Endothelial cell (in vitro differentiated cells): Measurements from ENCODE around the gene MAPKBP1. TPM values are rescaled to one million over a fixed set of nuclear protein-coding genes. Genes with fewer than 3 reads are reported as not detected.

ENCODE experiments used
- DNase-seq: peaks from one replicate; pipeline ENCODE4 v3.0.0; 2021; ENCODE audit warnings: low spot score
- H3K27ac Mint-ChIP-seq: one replicate; pipeline ENCODE4 v1.8.0; 2021; ENCODE audit warnings: mixed read lengths, inconsistent platforms; ENCODE audit not compliant: unreplicated experiment
- H3K27me3 Mint-ChIP-seq: one replicate; pipeline ENCODE4 v1.8.0; 2021; ENCODE audit warnings: mild to moderate bottlenecking, moderate library complexity, mixed read lengths, inconsistent platforms; ENCODE audit not compliant: unreplicated experiment
- H3K36me3 Mint-ChIP-seq: one replicate; pipeline ENCODE4 v1.8.0; 2021; ENCODE audit warnings: mild to moderate bottlenecking, low read depth, mixed read lengths, inconsistent platforms; ENCODE audit not compliant: unreplicated experiment
- H3K4me1 Mint-ChIP-seq: one replicate; pipeline ENCODE4 v1.8.0; 2021; ENCODE audit warnings: mild to moderate bottlenecking, mixed read lengths, inconsistent platforms; ENCODE audit not compliant: unreplicated experiment
- H3K4me3 Mint-ChIP-seq: one replicate; pipeline ENCODE4 v1.8.0; 2021; ENCODE audit warnings: mild to moderate bottlenecking, mixed read lengths, inconsistent platforms; ENCODE audit not compliant: unreplicated experiment
- H3K9me3 Mint-ChIP-seq: one replicate; pipeline ENCODE4 v1.8.0; 2021; ENCODE audit warnings: mixed read lengths, inconsistent platforms; ENCODE audit not compliant: unreplicated experiment
- total RNA-seq: library from RNA; stranded (reverse); fragmentation: NEBNext Ultra II Directional; extraction: Animal tissue kit (Norgen Biotek cat#: 25700); gene quantifications from one replicate; pipeline ENCODE4 v1.2.1, GENCODE V29; 2021; ENCODE audit not compliant: unreplicated experiment
- TF ChIP-seq, protein P1 (sequence below): fragments of 200-600 bp; sonication (generic); IDR thresholded peaks from one replicate; pipeline ENCODE4 v1.5.0; 2021; ENCODE audit warnings: antibody characterized with exemption; ENCODE audit not compliant: unreplicated experiment

MAPKBP1 gene
- total RNA-seq, 1 donor from 2014 or later, result 36.2 TPM

DNA sequence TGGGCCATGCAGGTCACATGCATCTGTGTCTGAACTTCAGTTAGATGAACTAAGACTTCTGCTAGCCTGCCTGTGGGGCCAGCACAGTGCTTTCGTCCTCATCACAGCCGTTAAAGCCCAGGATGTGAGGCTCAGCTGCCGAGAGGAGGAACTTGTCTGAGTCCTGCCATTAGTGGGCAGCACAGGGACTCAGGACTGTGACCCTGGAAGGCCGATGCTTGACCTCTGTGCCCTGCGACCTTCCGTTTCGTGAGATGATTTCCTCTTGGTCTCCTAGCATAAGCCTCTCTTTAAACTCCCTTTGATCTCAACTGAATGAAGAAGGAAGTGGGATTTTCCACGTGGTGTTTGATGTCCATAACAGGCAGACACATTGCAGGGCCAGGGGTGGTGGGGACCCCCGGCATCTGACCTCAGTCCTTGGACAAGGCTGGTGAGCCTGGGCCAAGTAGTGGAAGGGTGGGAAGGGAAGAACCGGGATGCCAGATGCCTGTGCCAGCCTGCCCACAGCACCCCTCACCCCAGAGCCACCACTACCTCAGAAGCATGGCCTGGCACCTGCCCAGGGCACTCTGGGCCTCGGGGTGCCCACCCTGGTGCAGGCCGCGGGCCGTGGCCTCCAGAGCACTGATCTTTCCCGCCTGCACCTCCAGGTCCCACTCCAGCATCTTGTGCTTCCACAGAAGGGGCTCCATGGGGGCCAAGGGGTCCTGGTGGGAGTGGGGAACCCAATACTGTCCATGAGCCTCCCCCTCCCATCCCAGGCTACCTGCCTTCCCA is 86.0 kb downstream of the MAPKBP1 start:
- H3K4me3 Mint-ChIP-seq, result no peak overlapping the region
- no peak for DNase-seq
- no peaks in the 10 kb centered on the region for H3K9me3 Mint-ChIP-seq
- no peaks in the 10 kb centered on the region for H3K4me1 Mint-ChIP-seq
- TF ChIP-seq, protein P1, sequence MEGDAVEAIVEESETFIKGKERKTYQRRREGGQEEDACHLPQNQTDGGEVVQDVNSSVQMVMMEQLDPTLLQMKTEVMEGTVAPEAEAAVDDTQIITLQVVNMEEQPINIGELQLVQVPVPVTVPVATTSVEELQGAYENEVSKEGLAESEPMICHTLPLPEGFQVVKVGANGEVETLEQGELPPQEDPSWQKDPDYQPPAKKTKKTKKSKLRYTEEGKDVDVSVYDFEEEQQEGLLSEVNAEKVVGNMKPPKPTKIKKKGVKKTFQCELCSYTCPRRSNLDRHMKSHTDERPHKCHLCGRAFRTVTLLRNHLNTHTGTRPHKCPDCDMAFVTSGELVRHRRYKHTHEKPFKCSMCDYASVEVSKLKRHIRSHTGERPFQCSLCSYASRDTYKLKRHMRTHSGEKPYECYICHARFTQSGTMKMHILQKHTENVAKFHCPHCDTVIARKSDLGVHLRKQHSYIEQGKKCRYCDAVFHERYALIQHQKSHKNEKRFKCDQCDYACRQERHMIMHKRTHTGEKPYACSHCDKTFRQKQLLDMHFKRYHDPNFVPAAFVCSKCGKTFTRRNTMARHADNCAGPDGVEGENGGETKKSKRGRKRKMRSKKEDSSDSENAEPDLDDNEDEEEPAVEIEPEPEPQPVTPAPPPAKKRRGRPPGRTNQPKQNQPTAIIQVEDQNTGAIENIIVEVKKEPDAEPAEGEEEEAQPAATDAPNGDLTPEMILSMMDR, result no peak
- peaks cover 8% of the 10 kb centered on the region for H3K36me3 Mint-ChIP-seq
- H3K27me3 Mint-ChIP-seq, result peaks cover 12% of the 10 kb centered on the region
- no peak overlapping the region for H3K27ac Mint-ChIP-seq

DNA sequence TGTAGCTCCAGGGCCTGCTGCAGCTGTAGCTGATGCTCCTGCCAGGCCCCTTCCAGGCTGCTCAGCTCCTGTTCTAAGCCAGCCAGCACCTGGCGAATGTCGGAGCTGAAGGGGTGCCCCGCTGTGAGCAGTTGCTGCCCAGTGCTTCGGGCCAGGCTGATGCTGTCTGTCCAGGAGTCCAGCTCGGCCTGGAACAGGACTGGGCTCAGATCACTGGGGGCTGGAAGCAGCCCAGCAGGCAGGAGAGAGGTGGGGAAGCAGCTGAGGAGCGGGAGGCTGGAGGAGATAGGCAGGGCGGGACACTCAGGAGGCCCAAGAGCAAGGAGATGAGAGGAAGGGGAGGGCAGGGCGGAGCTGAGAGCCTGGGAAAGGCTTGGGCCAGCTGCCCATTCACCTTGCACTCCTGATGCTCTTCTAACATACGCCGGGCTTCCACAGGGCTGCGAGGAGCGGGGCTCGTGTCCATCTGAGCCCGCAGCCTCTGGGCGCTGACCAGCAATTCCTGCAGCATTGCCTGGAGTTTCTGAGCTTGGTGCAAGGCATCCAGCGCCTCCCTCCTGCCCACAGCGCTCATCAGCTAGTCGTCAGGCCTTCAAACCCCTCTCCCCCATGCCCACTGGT is 87.6 kb downstream of the MAPKBP1 start:
- H3K9me3 Mint-ChIP-seq, result no peaks in the 10 kb centered on the region
- H3K27me3 Mint-ChIP-seq, result peaks cover 12% of the 10 kb centered on the region
- H3K27ac Mint-ChIP-seq, result no peak overlapping the region
- TF ChIP-seq, protein P1, result no peak
- no peaks in the 10 kb centered on the region for H3K4me1 Mint-ChIP-seq
- H3K36me3 Mint-ChIP-seq, result peaks cover 4% of the 10 kb centered on the region
- no peak overlapping the region for H3K4me3 Mint-ChIP-seq
- DNase-seq, result no peak

DNA sequence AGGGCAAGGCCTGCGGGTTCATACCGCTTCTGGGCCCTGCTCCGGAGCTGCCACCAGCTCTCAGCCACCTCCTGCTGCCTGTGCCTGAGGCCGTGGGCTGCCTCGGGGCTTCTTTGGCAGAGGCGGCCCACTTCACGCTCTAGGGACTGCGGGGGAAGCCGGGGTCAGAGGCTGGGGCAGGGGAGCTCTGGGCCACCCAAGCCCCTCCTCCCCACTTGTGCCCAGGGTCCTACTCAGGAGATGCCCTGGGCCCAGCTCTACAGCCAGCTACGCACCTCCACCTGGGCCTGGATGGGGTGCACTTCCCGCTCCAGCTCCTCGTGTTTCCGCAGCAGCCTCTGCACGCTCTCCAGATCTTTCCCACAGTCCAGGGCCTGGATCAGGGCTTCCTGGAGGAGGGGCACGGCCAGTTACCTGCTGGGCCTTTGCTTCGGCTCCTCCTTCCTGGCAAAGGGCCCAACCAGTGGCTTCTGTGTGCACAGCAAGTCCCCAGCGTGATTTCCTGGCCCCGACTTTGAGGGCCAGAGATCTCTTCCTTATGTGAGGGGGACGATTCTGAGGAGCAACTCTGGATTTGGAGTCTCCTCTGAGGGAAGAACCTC is 88.3 kb downstream of the MAPKBP1 start:
- no peak for DNase-seq
- Mint-ChIP-seq H3K9me3 (no peaks in the 10 kb centered on the region), H3K27ac (peak overlapping the region; percentile 25), H3K27me3 (peaks cover 11% of the 10 kb centered on the region), H3K4me1 (no peaks in the 10 kb centered on the region), H3K36me3 (peaks cover 8% of the 10 kb centered on the region), H3K4me3 (peak overlapping the region; percentile 21)
- TF ChIP-seq, protein P1, result no peak

DNA sequence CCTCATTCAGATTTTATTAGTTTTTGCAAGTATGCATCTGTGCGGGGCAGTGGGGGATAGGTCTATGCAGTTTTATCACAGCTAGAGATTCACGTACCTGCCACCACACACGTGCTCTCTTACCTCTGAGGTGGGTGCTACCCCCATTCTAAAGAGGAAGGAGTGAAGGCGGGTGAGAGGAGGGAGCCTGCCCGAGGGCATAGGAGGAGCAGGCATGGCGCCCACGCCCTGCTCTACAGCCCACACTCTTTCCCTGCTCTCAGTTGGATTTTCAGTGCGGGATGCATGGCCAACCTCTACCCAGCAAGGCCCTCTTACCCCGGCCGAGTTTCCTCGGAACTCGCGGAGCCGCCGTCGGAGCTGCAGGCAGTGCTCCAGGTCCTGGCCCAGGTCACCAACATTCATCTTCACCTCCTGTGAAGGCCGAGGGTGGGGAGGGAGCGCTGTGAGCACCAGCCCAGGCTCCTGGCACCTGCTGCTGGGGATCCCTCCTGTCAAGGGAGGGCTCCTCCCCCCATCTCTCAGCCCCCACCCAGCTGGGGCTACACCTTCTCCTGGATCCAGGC is 91.3 kb downstream of the MAPKBP1 start:
- Mint-ChIP-seq H3K4me3 (no peak overlapping the region), H3K9me3 (no peaks in the 10 kb centered on the region), H3K4me1 (no peaks in the 10 kb centered on the region), H3K36me3 (peaks cover 12% of the 10 kb centered on the region), H3K27me3 (peaks cover 6% of the 10 kb centered on the region), H3K27ac (no peak overlapping the region)
- no peak for DNase-seq
- TF ChIP-seq, protein P1, result no peak
